Hypothalamus (tissue), 51 donors: ENCODE measurements around the gene WDR18.

Source experiments
- DNase-seq, 51 donors: peaks; one replicate each; lab custom pipeline; 2025; lab: John Stamatoyannopoulos, UW

Gene WDR18

DNA sequence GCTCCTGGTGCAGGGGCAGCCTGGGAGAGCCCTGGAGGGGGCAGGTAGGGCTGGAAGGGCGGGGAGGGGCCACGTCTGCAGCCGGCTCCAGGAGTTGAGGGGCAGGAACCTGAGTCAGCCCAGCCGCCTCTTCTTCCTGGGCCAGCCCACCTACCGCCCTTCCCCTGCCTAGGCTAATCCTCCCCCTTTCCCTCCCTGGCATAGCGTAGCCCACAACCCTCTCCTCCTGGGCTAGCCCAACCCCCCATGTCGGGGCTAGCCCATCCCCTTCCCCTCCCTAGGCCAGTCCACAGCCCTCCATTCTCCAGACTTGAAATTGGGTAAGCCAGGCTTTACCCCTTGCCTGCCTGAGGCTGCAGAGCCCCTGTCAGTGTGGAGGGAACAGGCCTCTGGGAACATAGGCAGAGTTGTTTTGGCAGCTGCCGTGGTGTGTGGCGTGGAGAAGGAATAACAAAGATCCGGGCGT lies 20.6 kb upstream of the WDR18 start:
- no peak for DNase-seq

DNA sequence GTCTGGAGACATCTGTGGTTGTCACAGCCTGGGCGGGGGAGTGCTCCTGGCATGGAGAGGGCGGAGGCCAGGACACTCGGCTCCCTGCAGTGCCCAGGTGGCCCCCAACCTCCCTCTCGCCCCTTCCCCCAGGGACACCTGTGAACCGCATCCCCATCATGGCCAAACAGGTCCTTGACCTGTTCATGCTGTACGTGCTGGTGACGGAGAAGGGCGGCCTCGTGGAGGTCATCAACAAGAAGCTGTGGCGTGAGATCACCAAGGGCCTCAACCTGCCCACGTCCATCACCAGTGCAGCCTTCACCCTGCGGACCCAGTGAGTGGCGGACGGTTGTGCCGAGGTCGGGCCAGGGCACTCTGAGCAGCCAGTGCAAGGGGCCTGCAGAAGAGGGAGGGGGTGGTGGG lies 20.0 kb upstream of the WDR18 start:
- no peak for DNase-seq

DNA sequence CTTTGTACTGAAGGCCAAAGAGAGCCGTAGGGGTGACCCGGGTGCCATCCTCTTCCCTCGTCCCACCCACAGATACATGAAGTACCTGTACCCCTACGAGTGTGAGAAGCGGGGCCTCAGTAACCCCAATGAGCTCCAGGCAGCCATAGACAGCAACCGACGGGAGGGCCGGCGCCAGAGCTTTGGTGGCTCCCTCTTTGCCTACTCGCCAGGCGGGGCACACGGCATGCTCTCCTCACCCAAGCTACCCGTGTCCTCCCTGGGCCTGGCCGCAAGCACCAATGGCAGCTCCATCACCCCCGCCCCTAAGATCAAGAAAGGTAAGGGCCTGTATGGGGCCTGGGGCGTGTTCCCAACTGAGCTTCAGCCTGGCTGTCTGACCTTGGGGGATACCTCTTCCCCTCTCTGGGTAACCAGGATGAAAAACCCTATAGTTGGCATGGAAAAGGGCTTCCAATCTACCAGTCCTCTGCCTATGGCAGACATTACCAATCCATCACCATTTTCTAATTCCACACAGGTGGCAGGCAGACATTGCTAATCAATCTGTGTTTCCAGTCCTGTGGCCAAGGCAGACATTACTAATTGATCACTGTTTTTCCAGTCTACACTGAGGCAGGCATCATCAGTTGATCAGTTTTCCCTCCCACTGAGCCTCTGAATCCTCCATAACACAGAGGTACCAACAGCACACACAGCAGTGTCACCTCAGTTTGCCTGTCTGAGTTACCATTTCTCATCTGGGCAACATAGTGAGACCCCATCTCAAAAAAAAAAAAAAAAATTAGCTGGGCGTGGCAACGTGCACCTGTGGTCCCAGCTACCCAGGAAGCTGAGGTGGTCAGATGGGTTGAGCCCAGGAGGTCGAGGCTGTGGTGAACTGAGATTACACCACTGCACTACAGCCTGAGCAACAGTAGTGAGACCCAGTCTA lies 19.1 kb upstream of the WDR18 start:
- no peak for DNase-seq

DNA sequence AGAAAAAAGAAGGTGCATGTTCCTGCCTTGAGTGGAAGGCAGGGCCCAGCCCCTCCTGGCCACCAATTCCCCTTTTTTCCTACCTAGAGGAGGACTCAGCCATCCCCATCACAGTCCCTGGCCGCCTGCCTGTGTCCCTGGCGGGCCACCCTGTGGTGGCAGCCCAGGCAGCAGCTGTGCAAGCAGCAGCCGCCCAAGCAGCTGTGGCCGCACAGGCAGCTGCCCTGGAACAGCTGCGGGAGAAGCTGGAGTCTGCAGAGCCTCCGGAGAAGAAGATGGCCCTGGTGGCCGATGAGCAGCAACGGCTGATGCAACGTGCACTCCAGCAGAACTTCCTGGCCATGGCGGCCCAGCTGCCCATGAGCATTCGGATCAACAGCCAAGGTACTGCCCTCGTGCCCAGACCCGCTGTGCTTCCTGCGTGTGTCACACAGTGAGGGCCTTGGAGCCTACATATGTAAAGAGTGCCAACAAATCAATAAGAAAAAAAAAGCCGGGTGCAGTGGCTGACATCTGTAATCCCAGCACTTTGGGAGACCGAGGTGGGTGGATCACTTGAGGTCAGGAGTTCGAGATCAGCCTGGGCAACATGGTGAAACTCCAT lies 17.6 kb upstream of the WDR18 start:
- DNase-seq: no peak

DNA sequence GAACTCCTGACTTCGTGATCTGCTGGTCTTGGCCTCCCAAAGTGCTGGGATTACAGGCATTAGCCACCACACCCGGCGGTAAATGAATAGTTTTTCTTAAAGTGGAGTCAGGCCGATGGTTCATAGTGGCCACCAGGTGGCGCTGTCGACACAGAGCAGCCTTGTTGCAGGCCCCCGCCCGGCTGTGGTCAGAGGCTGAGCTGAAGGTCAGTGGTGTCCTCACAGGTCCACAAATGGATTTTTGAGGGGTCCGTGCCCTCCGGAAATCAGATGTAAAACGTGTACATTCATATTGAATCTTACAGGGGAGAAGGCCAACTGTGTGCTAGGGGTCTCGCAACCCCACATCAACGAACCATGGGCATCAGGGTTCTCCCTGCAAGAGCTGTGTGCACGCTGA lies 13.4 kb upstream of the WDR18 start:
- DNase-seq: no peak

DNA sequence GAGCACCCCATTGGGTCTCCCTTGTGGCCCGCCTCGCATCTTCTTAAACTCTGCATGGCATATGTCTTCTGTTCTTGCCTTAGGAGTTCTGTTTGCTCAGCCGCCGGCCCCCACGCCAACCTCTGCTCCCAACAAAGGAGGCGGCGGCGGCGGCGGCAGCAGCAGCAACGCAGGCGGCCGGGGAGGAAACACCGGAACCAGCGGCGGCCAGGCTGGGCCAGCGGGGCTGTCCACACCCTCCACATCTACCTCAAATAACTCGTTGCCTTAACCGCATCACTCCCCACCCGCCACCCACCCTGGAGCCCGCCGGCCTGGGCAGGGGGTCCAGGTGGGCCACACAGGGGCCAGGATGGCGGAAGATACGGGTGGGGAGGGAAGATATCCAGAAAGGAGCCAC lies 12.3 kb upstream of the WDR18 start:
- DNase-seq: no peak

DNA sequence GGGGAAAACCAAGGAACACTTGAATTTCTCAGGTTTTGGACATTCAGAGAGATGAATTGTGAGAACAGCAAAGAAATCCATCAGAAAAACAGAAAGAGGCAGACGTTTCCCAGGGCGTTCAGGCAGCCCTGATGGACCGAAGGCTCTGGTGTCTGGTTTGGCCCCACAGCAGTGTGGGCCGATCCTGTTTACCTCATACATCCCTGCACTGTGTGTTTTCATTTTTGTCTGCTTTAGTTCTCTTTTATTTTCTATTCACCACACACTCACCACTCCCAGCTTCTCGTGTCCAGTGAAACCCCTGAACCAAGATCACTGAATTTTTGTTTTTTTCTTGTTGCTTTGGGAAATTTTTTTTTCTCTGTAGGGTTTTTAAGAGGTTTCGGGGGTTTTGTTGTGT lies 11.9 kb upstream of the WDR18 start:
- DNase-seq: no peak

DNA sequence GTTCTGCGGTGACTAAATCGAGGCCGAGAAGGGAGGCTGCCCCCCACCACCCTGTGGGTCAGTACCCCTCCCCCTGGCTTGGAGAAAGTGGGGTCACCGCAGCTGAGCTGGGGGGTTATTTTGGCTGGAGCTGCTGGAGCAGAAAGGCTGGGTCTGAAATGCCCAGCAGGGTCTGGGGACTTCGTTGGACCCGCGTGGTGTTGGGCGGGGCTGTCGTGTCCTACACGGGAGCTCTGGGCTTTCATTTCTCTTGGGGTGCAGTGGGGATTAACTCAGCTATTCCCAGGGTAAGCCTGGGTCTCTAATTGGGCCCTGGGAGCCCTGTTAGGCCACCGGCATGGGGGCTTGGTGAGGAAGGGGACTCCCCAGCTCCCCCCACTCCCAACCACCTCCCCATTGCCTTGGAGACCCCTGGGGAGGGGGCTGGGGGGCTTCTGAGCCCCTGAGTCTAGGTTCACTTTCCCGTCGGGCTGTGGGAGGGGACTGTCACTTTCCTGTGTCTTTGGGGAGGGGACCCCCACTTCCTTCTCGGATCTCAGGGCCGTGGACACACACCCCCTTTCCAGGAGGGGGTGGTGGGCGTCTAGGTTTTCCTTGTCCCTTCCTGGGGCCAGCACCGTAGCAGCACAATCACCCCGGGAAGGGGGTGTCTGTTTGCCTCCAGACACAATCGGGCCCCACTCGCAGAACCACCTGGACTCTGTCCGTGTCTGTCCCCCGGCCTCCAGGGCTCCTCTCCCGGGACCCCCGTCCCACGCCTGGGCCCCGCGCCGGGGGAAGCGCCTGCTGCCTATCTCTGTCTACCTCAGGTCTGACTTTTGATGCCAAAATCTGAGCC lies 10.2 kb upstream of the WDR18 start:
- no peak for DNase-seq

DNA sequence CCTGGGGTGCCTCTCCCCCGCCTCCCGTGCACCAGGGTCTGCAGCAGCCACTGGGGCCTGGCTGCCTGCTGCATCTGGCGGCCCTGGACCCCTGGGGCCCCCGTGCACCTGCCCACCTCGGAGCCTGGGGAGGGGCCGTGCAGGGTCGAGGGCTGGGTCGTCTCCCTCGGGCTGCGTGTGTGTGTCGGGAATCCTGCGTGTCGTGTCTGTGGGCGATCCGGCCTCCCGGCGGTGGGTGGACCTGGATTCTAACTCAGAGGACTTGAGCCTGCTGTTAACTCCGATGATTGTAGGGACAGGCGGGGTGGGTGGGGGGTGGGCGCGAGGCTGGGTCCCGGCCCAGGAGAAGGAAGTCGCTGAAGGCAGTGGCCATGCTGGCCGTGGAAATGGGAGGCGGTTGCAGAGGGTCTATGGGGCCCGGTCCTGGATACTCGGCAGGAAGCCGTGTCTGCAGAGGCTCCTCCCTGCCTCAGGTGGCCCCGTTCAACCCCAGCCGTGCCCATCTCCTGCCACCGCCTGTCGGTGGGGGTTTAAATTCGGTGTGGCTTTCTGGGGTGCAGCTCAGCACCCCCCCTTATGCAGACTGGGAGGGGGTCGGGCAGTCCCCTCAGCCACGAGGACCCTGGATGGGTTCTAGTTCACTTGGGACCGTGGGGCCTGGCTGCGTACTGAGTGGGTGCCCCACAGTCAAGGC lies 9.4 kb upstream of the WDR18 start:
- no peak for DNase-seq

DNA sequence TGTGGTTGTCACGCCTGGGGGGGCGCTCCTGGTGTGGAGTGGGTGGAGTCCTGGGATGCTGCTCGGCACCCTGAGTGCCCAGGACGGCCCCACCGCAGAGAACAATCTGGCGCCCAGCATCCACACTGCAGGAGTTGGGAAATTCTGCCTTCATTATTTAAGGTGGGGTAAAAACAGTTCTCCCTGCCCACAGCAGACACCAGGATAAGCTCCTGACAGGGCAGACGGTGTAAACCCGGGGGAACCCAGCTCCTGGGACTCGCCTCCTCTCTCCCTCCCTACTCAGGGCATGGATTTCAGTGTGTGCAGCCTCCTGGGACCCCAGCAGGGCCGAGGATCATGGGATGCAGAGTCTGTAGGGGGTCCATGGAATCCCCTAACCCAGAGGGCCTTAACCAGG lies 7.7 kb upstream of the WDR18 start:
- no peak for DNase-seq

DNA sequence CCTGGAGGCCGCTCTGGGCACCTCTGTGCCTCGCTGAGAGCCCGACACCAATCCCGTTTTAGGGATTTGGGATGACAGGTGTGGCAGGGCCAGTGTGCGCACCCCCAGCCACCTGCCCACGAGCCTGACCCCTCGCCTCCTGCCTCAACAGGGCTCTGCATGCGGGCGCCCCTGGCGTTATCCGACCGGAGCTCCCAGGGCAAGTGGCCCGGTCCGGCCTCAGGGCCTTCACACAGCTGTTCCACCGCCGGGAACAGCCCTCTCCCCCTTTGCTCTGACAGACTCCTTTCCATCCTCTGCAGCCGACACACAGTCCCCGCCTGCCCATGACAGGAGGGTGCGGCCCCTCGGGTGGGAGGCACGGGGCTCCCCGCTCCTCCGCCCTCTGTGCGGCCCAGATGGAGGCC lies 7.1 kb upstream of the WDR18 start:
- no peak for DNase-seq

DNA sequence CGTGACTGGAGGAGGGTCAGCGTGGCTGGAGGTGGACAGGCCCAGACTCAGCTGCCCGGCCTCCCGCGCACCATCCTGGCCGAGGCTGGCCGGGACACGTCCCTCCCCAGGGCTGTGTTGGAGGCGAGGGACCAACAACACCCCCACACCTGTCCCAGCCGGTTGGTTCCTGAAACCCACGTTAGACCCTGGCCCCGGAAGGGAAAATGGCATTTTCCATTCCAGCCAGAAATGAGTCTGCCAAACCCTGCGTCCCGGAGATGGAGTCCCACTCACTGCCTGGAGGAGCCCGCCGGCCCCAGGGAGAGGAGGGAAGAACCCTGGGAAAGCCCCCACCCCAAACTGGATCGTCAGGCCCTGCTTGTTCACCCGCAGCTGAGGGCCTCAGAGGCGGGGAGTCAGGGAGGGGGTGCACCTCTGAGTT lies 4.8 kb upstream of the WDR18 start:
- DNase-seq: no peak

DNA sequence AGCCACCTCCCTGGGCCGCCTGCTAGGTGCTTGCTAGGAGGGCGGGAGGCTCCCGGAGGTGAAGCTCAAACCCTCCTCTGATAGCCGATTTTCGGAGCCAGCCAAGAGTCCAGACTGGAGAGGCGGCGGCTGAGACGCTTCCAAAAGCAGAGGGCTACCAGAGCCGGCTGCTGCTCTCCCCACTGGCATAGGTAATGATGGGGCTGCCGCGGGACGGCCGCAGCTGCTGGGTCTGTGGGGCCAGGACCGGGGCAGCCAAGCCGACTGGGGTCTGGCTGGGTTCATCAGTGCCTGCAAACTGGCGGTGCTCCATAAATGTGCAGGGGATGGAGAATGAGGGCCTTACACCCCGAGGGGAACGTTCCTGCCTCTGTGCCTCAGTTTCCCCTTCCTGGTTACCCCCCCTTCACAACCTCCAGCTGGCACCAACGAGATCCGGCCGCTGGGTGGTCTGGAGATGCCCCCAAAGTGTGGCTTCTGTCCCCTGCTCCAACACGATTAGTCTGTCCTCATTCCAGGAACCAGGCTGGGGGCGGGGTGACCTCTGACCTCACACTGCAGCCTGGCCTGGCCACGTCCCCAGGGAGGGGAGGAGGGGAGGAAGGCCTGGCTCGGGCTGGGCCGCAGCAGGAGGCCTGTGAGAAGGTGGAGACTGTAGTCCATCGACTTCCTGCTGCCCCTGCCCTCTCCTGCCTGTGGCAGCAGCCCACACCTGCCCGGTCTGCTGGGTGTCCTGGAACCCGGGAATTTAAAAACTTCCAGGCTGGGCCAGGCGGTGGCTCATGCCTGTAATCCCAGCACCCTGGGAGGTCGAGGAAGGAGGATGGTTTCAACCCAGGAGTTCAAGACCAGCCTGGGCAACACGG lies 3.8 kb upstream of the WDR18 start:
- DNase-seq: no peak

DNA sequence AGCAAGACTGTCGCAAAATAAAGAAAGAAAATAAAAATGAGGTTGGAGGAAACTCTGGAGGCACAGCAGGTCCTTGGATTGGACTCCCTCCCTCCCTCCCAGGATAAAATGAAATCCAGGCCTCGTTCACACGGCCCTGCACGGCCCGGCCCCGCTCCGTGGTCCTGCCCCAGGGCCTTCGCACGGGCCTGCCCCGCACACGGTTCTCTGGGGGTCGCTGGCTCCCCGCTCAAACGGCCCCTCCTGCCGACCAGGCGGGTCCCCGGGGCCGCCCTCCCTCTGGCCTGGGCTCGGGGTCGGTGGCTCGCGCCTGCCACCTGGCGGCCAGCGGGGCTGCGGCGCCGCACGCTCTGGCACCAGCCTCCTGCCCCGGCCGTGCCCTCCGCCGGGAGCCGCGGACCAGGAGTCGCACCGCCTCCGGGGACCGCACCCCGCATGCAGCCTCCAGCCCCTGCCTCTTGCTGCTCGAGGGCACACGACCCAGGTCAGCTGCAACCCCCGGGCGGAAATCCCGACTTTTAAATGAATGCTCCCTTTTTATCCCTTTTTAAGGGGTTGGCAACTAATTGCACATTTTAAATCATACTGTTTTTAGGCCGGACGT lies 1.5 kb upstream of the WDR18 start:
- peak in 48 of 51 donors; percentile 18 to 86 (median 54) for DNase-seq

DNA sequence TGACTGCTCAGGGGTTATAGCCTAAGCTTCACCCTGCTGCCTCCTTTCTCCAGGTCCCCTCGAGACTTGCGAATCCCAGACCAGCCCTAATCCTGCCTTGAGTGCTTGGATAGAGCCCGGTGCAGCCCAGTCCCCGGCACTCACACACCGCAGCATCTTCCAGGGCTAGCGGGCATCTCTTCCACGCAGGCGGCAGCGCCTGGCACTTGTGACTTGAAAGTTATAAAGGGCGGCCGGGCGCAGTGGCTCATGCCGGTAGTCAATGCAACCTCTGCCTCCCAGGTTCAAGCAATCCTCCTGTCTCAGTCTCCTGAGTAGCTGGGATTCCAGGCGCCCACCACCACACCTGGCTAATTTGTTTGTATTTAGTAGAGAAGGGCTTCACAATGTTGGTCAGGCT lies 1.9 kb downstream of the WDR18 start:
- no peak for DNase-seq

DNA sequence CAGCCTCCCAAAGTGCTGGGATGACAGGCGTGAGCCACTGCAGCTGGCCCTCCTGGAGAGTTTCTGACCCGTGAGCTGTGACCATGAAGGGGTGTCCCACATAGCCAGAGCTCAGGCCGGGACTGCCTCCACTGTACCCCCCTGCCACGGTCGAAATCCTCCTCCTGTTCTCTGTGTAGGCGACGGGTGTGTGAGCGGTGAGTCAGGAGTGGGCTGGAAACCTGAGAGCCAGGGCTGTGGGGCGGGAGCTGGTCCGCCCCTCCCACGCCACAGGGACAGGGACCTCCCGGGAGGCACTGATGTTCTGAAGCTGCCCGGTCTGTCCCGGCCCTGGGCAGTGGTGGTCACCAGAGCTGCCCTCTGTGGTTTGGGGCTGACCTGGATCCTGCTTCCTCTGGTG lies 3.9 kb downstream of the WDR18 start:
- no peak for DNase-seq

DNA sequence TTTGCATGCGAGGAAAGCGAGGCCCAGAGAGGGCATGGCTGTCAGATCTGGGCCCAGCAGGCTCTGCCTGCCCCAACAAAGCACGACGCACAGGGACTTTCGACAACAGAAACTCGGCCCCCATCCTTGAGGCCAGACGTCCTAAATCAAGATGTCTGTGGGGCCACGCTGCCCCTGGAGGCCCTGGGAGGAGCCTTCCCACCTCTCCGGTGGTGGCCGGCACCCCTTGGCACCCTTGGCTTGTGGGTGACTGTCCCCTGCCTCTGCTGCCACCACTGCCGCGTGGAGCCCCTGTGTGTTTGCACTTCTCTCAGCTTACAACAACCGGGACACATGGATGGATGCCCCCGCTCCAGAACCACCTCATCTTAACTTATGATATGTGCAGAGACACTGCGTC lies 4.4 kb downstream of the WDR18 start:
- no peak for DNase-seq

DNA sequence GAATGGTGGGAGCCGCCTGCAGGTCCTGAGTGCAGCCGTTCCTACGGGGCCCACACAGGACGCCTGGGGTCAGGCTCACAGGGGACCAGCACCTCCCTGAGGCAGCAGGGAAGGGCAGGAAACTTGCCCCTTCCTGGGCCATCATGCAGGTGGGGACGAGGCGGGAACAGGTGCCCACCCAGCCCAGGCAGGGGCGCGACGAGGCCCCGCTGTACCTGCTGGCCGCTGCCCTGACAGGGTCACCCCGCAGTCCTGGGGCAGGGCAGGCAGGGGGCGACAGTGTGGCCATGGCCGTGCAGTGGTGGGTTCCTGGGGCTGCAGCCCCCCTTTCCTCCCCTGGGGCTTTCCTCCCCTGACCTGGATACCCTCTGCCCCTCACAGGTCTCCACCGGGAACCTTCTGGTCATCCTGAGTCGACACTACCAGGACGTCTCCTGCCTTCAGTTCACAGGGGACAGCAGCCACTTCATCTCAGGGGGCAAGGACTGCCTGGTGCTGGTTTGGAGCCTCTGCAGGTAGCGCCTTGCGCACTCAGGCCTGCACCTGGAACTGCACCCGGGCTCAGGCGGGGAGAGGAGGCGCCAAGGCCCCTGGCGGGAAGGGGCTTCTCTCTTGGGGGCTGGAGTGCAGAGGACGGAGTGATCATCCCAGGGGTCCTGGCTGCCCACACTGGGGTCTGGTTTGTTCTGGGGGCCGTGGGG lies 5.4 kb downstream of the WDR18 start:
- no peak for DNase-seq

DNA sequence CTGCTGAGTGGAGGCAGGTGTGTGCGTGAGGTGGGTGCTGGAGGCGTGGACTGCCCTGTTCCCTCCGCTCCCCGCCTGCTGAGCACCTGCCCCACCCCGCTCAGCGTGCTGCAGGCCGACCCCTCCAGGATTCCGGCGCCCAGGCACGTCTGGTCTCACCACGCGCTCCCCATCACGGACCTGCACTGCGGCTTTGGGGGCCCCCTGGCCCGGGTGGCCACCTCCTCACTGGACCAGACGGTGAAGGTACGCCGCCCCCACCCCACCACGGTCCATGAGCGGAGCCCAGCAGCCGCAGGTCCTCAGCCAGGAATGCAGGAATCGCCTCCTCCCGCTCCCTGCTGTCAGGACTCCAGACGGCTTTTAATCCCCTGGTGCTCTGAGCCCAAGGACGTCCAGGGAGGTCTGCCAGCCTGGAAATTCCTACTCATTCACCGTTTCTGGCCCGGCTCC lies 6.0 kb downstream of the WDR18 start:
- no peak for DNase-seq
